ENCODE measurements around the gene ADGRD2.

Gene ADGRD2

DNA sequence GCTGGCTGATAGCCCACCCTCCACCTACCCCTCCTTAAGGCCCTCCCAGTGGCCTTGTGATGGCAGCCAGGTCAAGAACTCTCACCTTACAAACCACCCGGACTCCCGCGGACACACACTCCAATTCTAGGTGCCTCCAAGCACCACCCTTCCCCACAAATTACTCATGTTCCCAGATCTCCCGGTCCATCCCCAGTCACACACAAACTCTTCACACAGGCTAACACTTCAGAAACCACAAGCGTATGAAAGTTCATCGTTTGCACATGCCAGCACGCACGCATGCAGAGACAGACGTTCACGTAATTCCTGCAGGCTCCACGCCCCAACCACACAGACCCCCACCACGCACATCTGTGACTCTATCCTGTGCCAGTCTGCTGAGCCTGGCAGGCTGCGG lies 39.0 kb downstream of the ADGRD2 start:
- H3K27ac Mint-ChIP-seq (ENCODE audit: low read depth) = no peak overlapping the region
- no peaks in the 10 kb centered on the region for H3K4me1 Mint-ChIP-seq
- no peak for ATAC-seq (replicated peaks; ENCODE audit: extremely low read depth, poor library complexity, severe bottlenecking)
- no peak overlapping the region for H3K4me3 Mint-ChIP-seq
- DNase-seq (ENCODE audit: low spot score in 2 of 2) = no peak
- H3K27me3 Mint-ChIP-seq = peaks cover 28% of the 10 kb centered on the region
- H3K36me3 Mint-ChIP-seq (ENCODE audit: insufficient read depth) = no peaks in the 10 kb centered on the region
- no peaks in the 10 kb centered on the region for H3K9me3 Mint-ChIP-seq

DNA sequence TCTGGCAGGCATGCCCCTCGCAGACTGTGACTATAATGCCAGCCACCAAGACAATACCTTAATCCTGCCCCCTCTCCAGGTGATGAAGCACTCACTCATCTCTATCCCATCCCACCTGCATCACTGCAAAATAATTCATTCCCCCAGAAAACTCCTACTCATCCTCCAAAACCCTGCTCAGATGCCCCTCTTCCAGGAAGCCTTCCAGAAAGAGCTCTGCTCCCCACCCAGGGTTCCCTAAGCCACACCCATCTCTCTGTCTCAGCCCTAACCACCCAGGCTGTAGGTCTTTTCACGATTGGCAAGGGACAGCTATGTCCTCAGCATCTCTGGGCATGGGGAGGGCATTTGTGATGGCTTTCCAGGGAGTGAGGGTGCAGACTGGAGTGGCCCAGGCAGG lies 39.8 kb downstream of the ADGRD2 start:
- Mint-ChIP-seq H3K36me3 (ENCODE audit: insufficient read depth) (no peaks in the 10 kb centered on the region), H3K27ac (ENCODE audit: low read depth) (no peak overlapping the region), H3K4me3 (no peak overlapping the region), H3K9me3 (no peaks in the 10 kb centered on the region), H3K27me3 (peaks cover 28% of the 10 kb centered on the region), H3K4me1 (no peaks in the 10 kb centered on the region)
- no peak for DNase-seq (ENCODE audit: low spot score in 2 of 2)
- no peak for ATAC-seq (replicated peaks; ENCODE audit: extremely low read depth, poor library complexity, severe bottlenecking)

DNA sequence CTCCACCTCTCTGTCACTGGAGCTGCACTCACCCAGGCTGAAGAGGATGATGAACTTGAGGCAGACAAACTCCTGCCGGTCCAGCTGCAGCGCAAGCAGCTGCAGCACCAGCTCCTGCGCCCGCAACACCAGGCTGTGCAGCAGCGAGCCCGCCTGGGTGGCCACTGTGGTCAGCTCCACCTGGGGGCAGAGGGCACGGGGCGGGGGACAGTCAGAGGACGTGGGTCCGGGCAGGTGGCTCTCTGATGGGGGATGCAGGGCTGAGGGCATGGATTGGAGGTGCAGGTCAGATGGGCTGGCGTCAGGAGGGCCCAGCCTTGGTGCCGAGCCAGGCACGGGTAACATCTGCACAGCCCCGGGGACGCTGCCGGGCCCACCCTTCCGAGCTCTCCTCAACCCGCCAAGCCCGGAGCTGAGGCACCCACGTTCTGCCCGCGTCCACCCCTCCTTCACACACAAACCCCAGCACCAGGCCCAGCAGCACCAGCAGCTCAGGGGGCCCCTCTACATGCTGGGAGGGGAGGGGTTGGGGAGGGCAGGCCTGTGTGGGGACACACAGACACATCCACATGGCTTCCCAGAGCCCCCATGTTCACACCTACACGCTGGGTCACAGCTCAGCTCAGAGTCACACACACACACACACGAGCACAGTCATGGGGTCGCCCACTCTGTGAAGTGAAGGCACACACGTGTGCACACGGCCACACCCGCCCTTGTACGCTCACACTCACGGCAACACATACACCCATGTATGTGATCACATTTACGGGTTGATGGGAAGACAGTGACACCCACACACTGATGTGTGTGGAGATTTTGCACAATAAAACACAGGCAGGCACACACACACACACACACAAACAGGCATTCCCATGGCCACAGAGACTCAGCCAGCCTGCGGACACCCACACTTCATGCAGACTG lies 41.1 kb downstream of the ADGRD2 start:
- no peak overlapping the region for H3K4me3 Mint-ChIP-seq
- ATAC-seq (replicated peaks; ENCODE audit: extremely low read depth, poor library complexity, severe bottlenecking) (no peak), DNase-seq (ENCODE audit: low spot score in 2 of 2) (no peak)
- H3K27ac Mint-ChIP-seq (ENCODE audit: low read depth) = no peak overlapping the region
- H3K9me3 Mint-ChIP-seq = no peaks in the 10 kb centered on the region
- peaks cover 37% of the 10 kb centered on the region for H3K27me3 Mint-ChIP-seq
- H3K36me3 Mint-ChIP-seq (ENCODE audit: insufficient read depth) = no peaks in the 10 kb centered on the region
- H3K4me1 Mint-ChIP-seq = peaks cover 7% of the 10 kb centered on the region

DNA sequence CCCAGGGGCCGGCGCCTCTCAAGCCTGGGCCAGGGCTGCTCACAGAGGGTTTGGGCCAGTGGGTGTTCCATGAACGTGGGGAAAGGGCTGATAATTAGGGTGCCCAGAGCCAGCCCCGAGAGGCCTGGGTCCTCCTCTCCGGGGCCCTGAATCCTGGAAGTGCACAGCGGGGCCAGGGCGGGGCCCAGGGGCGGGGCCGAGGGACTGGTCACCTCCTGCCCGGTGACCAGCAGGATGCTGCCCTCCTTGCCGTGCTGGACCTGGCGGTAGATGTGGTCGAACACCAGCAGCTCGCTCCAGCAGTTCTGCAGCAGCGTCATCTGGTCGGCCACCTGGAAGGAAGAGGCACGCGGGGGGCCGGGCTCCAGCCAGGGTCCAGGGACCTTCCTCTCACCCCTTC lies 42.6 kb downstream of the ADGRD2 start:
- Mint-ChIP-seq H3K4me3 (no peak overlapping the region), H3K27ac (ENCODE audit: low read depth) (no peak overlapping the region), H3K27me3 (peaks cover 45% of the 10 kb centered on the region), H3K36me3 (ENCODE audit: insufficient read depth) (no peaks in the 10 kb centered on the region), H3K9me3 (no peaks in the 10 kb centered on the region), H3K4me1 (peaks cover 7% of the 10 kb centered on the region)
- ATAC-seq (replicated peaks; ENCODE audit: extremely low read depth, poor library complexity, severe bottlenecking) = no peak
- no peak for DNase-seq (ENCODE audit: low spot score in 2 of 2)

DNA sequence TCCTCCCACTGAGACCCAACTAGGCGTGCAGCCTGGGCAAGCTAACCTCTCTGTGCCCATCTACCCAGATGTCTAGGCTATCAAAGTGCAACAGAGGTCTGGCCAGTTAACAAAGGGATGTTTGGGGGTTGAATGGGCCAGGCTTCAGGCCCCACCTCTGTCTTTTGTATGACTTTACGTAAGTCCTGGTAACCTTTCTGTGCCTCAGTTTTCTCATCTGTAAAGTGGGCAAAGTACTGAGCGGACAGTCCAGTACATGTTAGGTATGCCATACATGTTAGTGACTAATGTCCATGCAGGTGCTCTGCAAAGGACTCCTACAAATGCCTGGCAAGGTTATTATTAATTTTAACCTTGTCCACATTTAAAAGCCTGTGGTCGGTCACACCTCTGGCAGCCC lies 43.0 kb downstream of the ADGRD2 start:
- Mint-ChIP-seq H3K4me3 (no peak overlapping the region), H3K36me3 (ENCODE audit: insufficient read depth) (no peaks in the 10 kb centered on the region), H3K27me3 (peaks cover 49% of the 10 kb centered on the region), H3K9me3 (no peaks in the 10 kb centered on the region), H3K27ac (ENCODE audit: low read depth) (no peak overlapping the region), H3K4me1 (peaks cover 7% of the 10 kb centered on the region)
- DNase-seq (ENCODE audit: low spot score in 2 of 2) (no peak), ATAC-seq (replicated peaks; ENCODE audit: extremely low read depth, poor library complexity, severe bottlenecking) (no peak)

DNA sequence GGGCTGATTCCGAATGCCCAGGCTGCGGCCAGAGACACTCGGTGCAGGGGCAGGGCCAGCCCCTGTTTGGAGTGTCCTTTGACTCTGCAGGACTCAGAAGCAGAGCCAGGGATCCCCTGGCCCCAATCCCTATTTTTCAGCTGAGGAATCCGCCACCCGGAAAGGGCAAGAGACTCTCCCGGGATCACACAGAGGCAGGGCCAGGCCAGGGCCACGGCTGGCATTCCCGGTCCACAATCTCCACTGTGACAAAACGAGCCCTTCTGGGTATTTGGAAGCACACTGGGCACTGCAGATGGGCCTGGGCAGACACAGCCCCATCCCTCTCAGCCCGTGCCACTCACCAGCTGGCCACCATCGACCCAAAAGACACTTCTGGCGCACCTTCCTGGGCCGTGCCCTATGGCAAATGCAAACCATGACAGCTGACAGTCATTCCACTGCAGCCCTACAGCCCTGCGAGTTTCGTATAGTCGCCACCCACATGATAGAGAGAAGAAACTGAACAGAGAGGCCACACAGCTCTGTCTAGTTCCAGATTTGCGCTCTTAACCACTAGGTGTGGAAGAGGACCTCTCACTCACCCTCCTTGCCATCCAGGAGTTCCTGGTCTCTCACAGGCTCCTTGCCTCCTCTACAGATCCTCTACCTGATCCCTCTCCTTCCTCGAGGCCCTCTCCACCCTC lies 43.7 kb downstream of the ADGRD2 start:
- no peak overlapping the region for H3K4me3 Mint-ChIP-seq
- peaks cover 48% of the 10 kb centered on the region for H3K27me3 Mint-ChIP-seq
- ATAC-seq (replicated peaks; ENCODE audit: extremely low read depth, poor library complexity, severe bottlenecking) (no peak), DNase-seq (ENCODE audit: low spot score in 2 of 2) (no peak)
- no peaks in the 10 kb centered on the region for H3K9me3 Mint-ChIP-seq
- peaks cover 7% of the 10 kb centered on the region for H3K4me1 Mint-ChIP-seq
- no peak overlapping the region for H3K27ac Mint-ChIP-seq (ENCODE audit: low read depth)
- H3K36me3 Mint-ChIP-seq (ENCODE audit: insufficient read depth) = no peaks in the 10 kb centered on the region

DNA sequence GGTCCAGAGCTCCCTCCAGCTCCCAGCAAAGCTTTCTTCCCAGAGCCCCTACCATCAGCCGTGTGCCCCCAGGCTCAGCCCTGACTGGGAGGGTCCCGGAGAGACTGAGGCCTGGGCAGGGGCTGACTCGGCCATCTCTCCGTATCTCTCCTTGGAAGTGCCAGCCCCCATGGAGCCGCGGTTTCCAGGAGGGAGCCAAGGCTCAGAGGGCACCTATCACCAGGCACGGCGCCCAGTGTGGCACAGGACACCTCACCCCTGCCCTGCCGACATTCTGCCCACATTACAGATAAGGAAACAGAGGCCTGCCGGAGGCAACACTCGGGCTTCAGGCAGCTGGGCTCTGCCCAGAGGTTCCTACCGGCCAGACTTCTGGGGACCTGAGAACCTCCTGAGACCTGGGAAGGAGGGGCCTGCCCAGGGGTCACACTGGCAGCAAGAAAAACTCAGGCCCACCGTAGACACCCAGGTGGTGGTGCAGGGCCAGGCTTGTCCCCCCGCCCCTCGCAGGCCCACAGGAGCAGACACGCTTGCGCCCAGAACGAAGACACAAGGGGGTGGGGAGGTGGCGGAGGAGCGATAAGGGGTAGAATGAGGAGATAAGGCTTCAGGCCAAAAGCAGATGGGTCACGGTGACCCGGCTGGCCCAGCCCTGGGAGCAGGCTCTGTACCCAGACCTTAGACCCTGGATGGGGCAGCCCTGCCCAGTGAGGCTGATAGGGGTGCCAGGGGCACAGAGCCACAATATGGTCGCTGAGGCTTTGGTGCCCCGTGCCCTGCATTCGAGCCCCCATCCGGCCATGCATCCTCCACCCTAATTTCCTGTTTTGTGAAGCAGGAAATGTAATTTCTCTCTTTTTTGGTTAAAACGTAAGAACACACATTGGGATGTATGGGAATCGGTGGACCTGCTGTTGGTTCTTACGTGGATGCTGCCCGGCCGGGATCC lies 45.1 kb downstream of the ADGRD2 start:
- DNase-seq (ENCODE audit: low spot score in 2 of 2) (no peak), ATAC-seq (replicated peaks; ENCODE audit: extremely low read depth, poor library complexity, severe bottlenecking) (no peak)
- H3K36me3 Mint-ChIP-seq (ENCODE audit: insufficient read depth) = no peaks in the 10 kb centered on the region
- H3K9me3 Mint-ChIP-seq = no peaks in the 10 kb centered on the region
- H3K4me3 Mint-ChIP-seq = peak overlapping the region; percentile 6
- peak overlapping the region; percentile 39 for H3K27ac Mint-ChIP-seq (ENCODE audit: low read depth)
- H3K4me1 Mint-ChIP-seq = peaks cover 7% of the 10 kb centered on the region
- H3K27me3 Mint-ChIP-seq = peaks cover 46% of the 10 kb centered on the region

DNA sequence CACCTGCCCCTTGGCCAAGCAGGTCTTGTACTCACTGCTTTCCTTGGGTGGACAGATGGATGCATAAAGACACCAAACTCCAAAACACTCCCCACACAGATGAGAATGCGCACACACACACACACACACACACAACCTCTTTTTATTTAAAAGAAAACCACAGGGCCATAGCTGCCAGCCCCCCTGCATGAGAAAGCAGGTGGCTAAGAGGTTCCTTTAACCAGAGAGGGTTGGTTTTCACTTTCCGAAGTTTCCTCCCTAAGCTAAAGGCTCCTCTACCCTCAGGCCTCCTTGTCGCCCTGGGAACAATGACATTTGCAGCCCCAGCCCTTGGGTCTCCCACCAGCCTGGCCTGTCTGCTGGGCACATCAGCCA lies 45.8 kb downstream of the ADGRD2 start:
- no peak for DNase-seq (ENCODE audit: low spot score in 2 of 2)
- no peaks in the 10 kb centered on the region for H3K9me3 Mint-ChIP-seq
- H3K4me3 Mint-ChIP-seq = peak overlapping the region; percentile 6
- no peaks in the 10 kb centered on the region for H3K36me3 Mint-ChIP-seq (ENCODE audit: insufficient read depth)
- H3K4me1 Mint-ChIP-seq = peaks cover 7% of the 10 kb centered on the region
- no peak for ATAC-seq (replicated peaks; ENCODE audit: extremely low read depth, poor library complexity, severe bottlenecking)
- H3K27ac Mint-ChIP-seq (ENCODE audit: low read depth) = peak overlapping the region; percentile 39
- H3K27me3 Mint-ChIP-seq = peaks cover 50% of the 10 kb centered on the region

DNA sequence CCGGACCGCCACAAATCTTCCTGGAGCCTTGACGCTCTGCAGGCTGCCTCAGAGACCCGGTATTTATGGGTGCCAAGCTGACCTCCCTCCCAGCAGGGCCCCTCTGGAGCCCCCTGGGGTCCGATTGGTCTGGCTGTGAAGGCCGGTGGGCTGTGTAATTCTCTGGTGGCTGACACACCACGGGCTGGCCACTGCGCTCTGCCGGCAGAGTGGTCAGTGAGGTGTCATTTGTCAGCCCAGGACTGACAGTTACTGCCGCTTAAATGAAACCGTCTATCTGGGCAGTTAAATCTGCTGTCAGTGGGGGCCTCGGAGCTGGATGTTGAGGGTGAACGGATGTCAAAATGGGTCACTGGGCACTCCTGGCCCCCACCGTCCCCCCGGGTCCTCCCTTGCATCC lies 46.2 kb downstream of the ADGRD2 start:
- H3K4me1 Mint-ChIP-seq = peaks cover 7% of the 10 kb centered on the region
- H3K9me3 Mint-ChIP-seq = no peaks in the 10 kb centered on the region
- peak overlapping the region; percentile 39 for H3K27ac Mint-ChIP-seq (ENCODE audit: low read depth)
- ATAC-seq (replicated peaks; ENCODE audit: extremely low read depth, poor library complexity, severe bottlenecking) = no peak
- no peaks in the 10 kb centered on the region for H3K36me3 Mint-ChIP-seq (ENCODE audit: insufficient read depth)
- H3K27me3 Mint-ChIP-seq = peaks cover 53% of the 10 kb centered on the region
- peak overlapping the region; percentile 6 for H3K4me3 Mint-ChIP-seq
- DNase-seq (ENCODE audit: low spot score in 2 of 2) = no peak

DNA sequence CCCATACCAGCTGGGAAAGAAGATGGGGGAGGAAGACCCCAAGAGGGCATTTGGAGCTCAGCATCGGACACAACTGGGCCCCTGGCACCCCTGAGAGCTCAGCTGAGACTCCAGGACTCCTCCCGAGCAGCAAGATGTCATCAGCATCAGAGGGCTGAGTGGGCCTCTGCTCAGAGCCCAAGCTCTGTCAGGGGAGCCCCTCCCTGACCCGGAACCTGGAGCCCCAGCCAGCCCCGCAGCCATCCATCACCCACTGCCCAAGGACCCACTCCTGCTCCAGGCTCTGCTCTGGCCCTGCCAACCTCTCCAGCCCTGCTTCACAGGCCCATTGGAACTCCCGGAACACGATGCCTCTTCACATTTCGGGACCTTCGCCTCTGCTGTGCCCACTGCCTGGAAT lies 47.2 kb downstream of the ADGRD2 start:
- DNase-seq (ENCODE audit: low spot score in 2 of 2) (no peak), ATAC-seq (replicated peaks; ENCODE audit: extremely low read depth, poor library complexity, severe bottlenecking) (no peak)
- Mint-ChIP-seq H3K27ac (ENCODE audit: low read depth) (no peak overlapping the region), H3K36me3 (ENCODE audit: insufficient read depth) (no peaks in the 10 kb centered on the region), H3K27me3 (peaks cover 53% of the 10 kb centered on the region), H3K9me3 (no peaks in the 10 kb centered on the region), H3K4me3 (no peak overlapping the region), H3K4me1 (peaks cover 7% of the 10 kb centered on the region)

DNA sequence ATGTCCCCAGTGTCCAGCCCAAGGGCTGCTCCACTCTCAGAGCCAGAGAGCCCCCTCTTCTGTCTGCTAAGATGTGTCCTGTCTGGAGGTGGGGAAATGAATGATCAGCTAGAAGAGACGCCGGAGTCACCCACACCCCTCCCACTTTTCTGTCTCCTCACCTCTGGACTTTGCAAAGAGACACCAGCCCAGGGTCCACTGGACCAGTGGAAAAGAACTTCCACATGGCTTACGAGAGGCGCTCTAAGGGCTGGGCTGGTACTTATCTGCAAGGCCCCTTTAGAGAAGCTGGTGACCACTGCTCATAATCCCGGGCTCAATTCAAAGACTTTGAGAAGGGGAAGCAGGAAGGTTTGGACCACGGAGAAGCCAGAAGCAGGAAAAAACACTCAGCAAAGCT lies 47.8 kb downstream of the ADGRD2 start:
- no peak for ATAC-seq (replicated peaks; ENCODE audit: extremely low read depth, poor library complexity, severe bottlenecking)
- Mint-ChIP-seq H3K9me3 (no peaks in the 10 kb centered on the region), H3K4me1 (peaks cover 7% of the 10 kb centered on the region), H3K27me3 (peaks cover 51% of the 10 kb centered on the region), H3K36me3 (ENCODE audit: insufficient read depth) (no peaks in the 10 kb centered on the region), H3K27ac (ENCODE audit: low read depth) (no peak overlapping the region), H3K4me3 (no peak overlapping the region)
- no peak for DNase-seq (ENCODE audit: low spot score in 2 of 2)

DNA sequence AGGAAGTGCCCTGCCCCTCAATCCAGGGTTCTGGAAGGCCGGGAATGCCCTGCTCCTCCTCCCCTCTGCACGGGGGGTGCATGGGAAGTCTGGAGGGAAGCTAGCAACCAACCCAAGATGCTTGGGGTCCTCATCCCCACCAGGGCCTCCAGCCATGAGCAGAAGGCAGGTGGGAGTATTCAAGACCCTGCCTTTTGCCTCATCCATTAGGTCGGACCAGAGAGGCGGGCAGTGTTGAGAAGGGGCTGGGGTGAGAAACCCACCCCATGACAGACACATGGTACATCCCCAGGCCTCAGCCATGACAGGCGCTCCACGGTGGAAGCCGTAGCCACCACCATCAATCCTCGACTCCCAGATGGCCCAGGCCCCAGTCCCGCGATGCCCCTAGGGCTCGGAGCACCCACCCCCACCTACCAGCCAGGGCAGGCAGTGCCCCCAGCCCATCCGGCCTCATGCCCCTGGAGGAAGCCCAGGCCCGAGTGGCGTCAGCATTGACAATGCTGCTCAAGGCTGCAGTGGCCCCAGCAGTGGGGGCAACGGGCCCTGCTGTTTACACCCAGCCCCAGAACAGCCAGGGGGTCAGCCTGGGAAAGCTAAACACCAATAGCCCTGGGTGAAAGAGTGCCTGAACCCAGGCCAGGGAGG lies 48.4 kb downstream of the ADGRD2 start:
- peaks cover 55% of the 10 kb centered on the region for H3K27me3 Mint-ChIP-seq
- H3K27ac Mint-ChIP-seq (ENCODE audit: low read depth) = no peak overlapping the region
- peaks cover 9% of the 10 kb centered on the region for H3K4me1 Mint-ChIP-seq
- H3K9me3 Mint-ChIP-seq = no peaks in the 10 kb centered on the region
- DNase-seq (ENCODE audit: low spot score in 2 of 2) (no peak), ATAC-seq (replicated peaks; ENCODE audit: extremely low read depth, poor library complexity, severe bottlenecking) (no peak)
- no peaks in the 10 kb centered on the region for H3K36me3 Mint-ChIP-seq (ENCODE audit: insufficient read depth)
- H3K4me3 Mint-ChIP-seq = no peak overlapping the region
